Left lung (tissue), 10 donors: ENCODE measurements around the gene SIDT1. TPM values are rescaled to one million over a fixed set of nuclear protein-coding genes. Genes with fewer than 3 reads are reported as not detected.

Source experiments
- ATAC-seq: fragments of 200-7000 bp; cut with Tn5 transposase; one replicate; pipeline ENCODE4 v1.9.1; 2020; ENCODE audit warnings: moderate library complexity
- DNase-seq, 4 donors: peaks; one replicate each; pipeline ENCODE4 v3.0.0-alpha.2; 2013 to 2020
- H3K27ac ChIP-seq, 2 donors: fragments of 200-600 bp; sonication (generic) in 1 of 2; one replicate each; pipeline versions ENCODE4 v1.5.0 to v1.8.0; 2020 to 2021
- H3K27me3 ChIP-seq, 2 donors: fragments of 200-600 bp; sonication (generic) in 1 of 2; one replicate each; pipeline versions ENCODE4 v1.5.0 to v1.8.0; 2020 to 2021
- H3K36me3 ChIP-seq, 2 donors: fragments of 200-600 bp; sonication (generic) in 1 of 2; one replicate each; pipeline versions ENCODE4 v1.5.0 to v1.8.0; 2020 to 2021
- H3K4me1 ChIP-seq, 2 donors: fragments of 200-600 bp; one replicate each; pipeline ENCODE4 v1.8.0; 2021
- H3K4me3 ChIP-seq, 2 donors: fragments of 200-600 bp; sonication (generic) in 1 of 2; one replicate each; pipeline versions ENCODE4 v1.5.0 to v1.8.0; 2020 to 2021; ENCODE audit warnings: mild to moderate bottlenecking in 1 of 2
- H3K9me3 ChIP-seq, 2 donors: fragments of 200-600 bp; sonication (generic) in 1 of 2; one replicate each; pipeline versions ENCODE4 v1.5.0 to v1.8.0; 2020 to 2021
- intact Hi-C, 2 donors: fragments of 100-400 bp; cut with DNase I; formaldehyde crosslinking; loops; one replicate each; pipeline versions ENCODE4 v1.11.2 to v1.14.2; 2022
- polyA plus RNA-seq, 6 donors: library from polyadenylated mRNA; unstranded; fragments of 120-200 nt; gene quantifications; one replicate each; pipeline ENCODE4 v1.2.1, GENCODE V29; 2013; ENCODE audit not compliant: insufficient read length in 6 of 6
- total RNA-seq, 2 donors: library from RNA; stranded (reverse); fragmentation: NEBNext Ultra II Directional; extraction: Animal tissue kit (Norgen Biotek cat#: 25700); gene quantifications; one replicate each; pipeline ENCODE4 v1.2.1, GENCODE V29; 2021
- TF ChIP-seq, protein P1 (sequence below), 2 donors: fragments of 200-600 bp; sonication (generic) in 1 of 2; IDR thresholded peaks; one replicate each; pipeline versions ENCODE4 v1.5.0 to v1.8.0; 2021; ENCODE audit warnings: antibody characterized with exemption in 2 of 2
- donor health status: DM: no; HTN: yes; CAD: no.
- donor health status: DM: no; HTN: no; CAD: no.

Gene SIDT1
- total and polyA plus RNA-seq, 8 donors, result 1.8 to 4.7 (median 2.7) TPM

DNA sequence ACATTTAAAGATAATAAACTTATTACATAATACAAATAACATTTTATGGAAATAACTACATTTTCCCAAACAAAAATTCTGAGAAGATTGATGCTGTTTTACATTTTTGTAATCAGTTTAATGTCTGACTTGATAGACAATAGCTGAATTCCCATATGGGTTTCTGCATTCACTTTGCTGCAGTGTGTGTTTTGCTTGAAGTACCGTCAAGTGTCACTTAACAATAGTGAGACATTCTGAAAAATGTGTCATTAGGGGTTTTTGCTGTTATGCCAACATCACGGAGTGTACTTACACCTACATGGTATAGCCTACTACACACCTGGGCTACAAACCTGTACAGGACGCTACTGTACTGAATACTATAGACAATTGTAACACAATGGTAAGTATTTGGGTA lies 106.6 kb downstream of the SIDT1 start:
- ATAC-seq, result peak; percentile 26
- H3K27ac ChIP-seq, result no peak overlapping the region
- H3K27me3 ChIP-seq, result no peaks in the 10 kb centered on the region
- DNase-seq, result no peak
- H3K4me3 ChIP-seq, result no peak overlapping the region
- H3K36me3 ChIP-seq, result no peaks in the 10 kb centered on the region
- H3K9me3 ChIP-seq, result peaks cover 0 to 3% of the 10 kb centered on the region in 2 donors
- TF ChIP-seq, protein P1, sequence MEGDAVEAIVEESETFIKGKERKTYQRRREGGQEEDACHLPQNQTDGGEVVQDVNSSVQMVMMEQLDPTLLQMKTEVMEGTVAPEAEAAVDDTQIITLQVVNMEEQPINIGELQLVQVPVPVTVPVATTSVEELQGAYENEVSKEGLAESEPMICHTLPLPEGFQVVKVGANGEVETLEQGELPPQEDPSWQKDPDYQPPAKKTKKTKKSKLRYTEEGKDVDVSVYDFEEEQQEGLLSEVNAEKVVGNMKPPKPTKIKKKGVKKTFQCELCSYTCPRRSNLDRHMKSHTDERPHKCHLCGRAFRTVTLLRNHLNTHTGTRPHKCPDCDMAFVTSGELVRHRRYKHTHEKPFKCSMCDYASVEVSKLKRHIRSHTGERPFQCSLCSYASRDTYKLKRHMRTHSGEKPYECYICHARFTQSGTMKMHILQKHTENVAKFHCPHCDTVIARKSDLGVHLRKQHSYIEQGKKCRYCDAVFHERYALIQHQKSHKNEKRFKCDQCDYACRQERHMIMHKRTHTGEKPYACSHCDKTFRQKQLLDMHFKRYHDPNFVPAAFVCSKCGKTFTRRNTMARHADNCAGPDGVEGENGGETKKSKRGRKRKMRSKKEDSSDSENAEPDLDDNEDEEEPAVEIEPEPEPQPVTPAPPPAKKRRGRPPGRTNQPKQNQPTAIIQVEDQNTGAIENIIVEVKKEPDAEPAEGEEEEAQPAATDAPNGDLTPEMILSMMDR (IDR thresholded peaks at IDR 0.05), result no peak
- H3K4me1 ChIP-seq, result no peaks in the 10 kb centered on the region
- intact Hi-C loops, result no loop called here

DNA sequence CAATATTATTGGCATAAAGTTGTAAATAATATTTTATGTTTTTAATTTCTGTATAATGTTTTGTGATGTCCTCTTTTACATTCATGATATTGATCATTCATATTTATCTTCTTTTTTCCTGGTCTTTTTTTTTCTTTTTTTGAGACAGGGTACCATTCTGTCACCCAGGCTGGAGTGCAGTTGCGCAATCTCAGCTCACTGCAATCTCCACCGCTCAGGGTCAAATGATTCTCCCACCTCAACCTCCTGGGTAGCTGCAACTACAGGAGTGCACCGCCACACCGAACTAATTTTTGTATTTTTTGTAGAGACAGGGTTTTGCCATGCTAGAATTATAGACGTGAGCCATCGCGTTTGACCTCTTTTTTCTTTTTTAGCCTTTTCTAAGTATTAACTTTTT lies 111.2 kb downstream of the SIDT1 start:
- TF ChIP-seq, protein P1 (IDR thresholded peaks at IDR 0.05), result no peak
- peaks cover 0 to 25% of the 10 kb centered on the region in 2 donors for H3K9me3 ChIP-seq
- H3K4me3 ChIP-seq, result no peak overlapping the region
- no peaks in the 10 kb centered on the region for H3K4me1 ChIP-seq
- no peak for ATAC-seq
- no peak for DNase-seq
- intact Hi-C loops, result no loop called here
- no peaks in the 10 kb centered on the region for H3K27me3 ChIP-seq
- H3K36me3 ChIP-seq, result no peaks in the 10 kb centered on the region
- H3K27ac ChIP-seq, result no peak overlapping the region

DNA sequence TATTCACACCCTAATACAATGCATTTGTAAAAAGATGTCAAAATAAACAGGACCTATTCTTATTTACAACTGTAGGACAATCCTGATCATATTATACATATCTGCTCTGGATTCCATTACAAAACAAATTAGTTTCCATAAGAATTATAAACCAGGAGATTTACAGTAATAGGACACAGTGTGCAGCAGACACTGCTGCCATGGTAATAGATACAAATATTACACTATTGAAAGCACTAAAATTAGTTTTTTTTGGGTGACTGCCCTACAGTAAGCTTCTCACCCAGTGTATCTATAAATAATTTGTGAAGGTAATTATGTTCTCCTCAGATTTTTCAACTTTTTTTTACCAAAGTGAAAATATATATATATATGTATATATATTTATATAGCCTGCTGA lies 116.2 kb downstream of the SIDT1 start:
- ATAC-seq (no peak), DNase-seq (no peak)
- Histone ChIP-seq H3K27me3 (no peaks in the 10 kb centered on the region), H3K4me3 (no peak overlapping the region), H3K4me1 (no peaks in the 10 kb centered on the region), H3K9me3 (peaks cover 0 to 25% of the 10 kb centered on the region in 2 donors), H3K36me3 (no peaks in the 10 kb centered on the region), H3K27ac (no peak overlapping the region)
- intact Hi-C loops, result no loop called here
- TF ChIP-seq, protein P1 (IDR thresholded peaks at IDR 0.05), result no peak

DNA sequence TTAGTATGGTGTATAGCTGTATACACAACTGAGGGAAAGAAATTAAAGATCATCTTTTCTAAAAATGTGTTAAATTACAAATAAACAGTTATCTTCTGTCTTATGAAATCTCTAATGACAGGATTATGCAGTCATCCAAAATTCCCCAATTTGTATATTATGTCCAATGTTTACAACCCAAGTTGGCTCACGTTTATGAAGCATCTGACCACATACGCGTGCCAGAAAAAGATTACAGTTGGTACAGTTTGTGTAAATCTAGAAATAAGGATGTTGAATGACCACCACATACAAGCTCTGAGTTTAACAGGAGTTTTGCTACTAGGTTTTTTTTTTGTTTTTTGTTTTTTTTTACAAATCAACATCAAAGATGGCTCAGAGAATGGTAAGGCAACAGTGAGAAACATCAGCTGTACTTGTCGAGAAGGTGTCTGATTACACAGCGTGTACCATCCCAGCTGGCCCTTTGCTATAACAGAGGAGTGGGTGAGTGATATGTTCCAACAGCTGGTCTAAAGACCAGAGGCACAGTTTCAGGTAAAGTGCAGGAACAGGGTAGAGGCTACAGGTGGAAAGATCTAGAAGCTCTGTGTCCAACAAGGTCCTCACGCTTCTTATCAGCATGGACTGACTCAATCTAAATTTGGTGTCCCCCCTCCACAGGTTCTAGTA lies 117.0 kb downstream of the SIDT1 start:
- intact Hi-C loops, result no loop called here
- Histone ChIP-seq H3K27me3 (no peaks in the 10 kb centered on the region), H3K36me3 (no peaks in the 10 kb centered on the region), H3K4me3 (no peak overlapping the region), H3K4me1 (no peaks in the 10 kb centered on the region), H3K9me3 (peaks cover 0 to 17% of the 10 kb centered on the region in 2 donors), H3K27ac (no peak overlapping the region)
- DNase-seq (peak in 1 of 4 donors; percentile 63), ATAC-seq (no peak)
- TF ChIP-seq, protein P1 (IDR thresholded peaks at IDR 0.05), result no peak

DNA sequence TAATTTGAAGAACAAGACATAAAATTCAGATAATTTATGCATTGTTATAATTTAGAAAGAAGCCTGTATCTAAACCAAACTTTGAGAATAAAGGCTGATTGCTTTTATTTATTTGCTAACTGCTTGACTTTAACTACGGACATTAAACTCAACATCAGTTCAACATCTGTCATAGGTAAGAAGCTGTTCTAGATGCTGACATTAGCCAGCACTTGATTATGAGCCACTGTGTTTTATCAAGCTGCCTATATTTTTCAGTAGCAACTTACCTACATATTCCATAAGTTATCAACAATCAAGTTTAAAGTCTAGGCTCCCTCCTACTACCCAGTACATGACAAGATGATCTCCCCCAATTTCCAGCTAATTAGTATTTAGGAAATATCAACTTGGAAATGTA lies 122.0 kb downstream of the SIDT1 start:
- intact Hi-C loops, result no loop called here
- ATAC-seq (no peak), DNase-seq (no peak)
- TF ChIP-seq, protein P1 (IDR thresholded peaks at IDR 0.05), result no peak
- Histone ChIP-seq H3K9me3 (no peaks in the 10 kb centered on the region), H3K4me3 (no peak overlapping the region), H3K4me1 (no peaks in the 10 kb centered on the region), H3K36me3 (peaks cover 0 to 12% of the 10 kb centered on the region in 2 donors), H3K27me3 (no peaks in the 10 kb centered on the region), H3K27ac (no peak overlapping the region)
